Stimulated activated CD4-positive, alpha-beta T cell treated with anti-CD3 and anti-CD28 coated beads, Interleukin-2, amount 100 ng/mL, for 4 hours (primary cell): ENCODE measurements around the gene NR4A2.

Experiments used
- DNase-seq: peaks from one replicate; pipeline ENCODE4 v3.0.0-alpha.2; 2020; ENCODE audit warnings: low read depth

The NR4A2 gene

GRCh38 chr2:156340377-156340776 is 7.9 kb upstream of the NR4A2 start:
- DNase-seq: no peak

DNA sequence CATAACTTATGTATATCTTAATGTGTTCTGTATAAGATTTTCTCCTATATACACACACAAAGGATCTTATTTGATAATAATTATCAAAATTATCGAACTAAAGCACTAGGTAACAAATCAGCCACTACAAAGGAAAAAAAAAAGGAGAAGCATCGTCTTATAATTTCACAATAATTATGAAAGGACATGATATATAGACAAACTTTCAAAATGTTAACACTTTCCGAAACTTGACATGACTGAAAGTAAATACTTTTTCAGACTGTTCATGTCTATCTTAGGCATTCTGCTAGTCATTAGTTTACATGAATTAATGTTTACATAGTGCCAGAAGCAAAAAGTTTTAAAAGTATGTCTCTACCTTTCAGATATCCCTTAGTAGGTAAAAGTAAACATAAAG is 7.3 kb upstream of the NR4A2 start:
- no peak for DNase-seq

- no peak for DNase-seq
Measured at GRCh38 chr2:156339110-156339847, 6.8 kb upstream of the NR4A2 start.

DNA sequence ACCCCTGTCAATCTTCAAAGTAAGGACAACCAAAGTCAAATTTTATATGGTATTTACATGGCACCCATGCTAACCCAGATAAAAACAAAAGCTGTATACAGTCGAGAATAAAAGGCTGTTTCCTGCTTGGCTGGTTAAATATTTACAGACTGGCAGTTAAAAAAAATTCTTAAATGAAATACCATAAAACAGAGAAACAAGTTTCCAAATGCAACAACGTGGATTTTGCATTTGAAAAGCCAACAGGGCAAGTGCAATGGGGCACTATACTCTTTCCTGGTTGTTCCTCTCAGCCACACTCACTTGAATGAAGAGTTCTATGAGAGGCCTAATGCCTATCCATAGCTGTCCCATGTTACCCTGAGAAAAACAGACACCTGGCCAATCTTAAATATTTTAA is 6.1 kb upstream of the NR4A2 start:
- no peak for DNase-seq

- peak; percentile 91 for DNase-seq
Measured at GRCh38 chr2:156334496-156335478, 2.3 kb upstream of the NR4A2 start.

DNA sequence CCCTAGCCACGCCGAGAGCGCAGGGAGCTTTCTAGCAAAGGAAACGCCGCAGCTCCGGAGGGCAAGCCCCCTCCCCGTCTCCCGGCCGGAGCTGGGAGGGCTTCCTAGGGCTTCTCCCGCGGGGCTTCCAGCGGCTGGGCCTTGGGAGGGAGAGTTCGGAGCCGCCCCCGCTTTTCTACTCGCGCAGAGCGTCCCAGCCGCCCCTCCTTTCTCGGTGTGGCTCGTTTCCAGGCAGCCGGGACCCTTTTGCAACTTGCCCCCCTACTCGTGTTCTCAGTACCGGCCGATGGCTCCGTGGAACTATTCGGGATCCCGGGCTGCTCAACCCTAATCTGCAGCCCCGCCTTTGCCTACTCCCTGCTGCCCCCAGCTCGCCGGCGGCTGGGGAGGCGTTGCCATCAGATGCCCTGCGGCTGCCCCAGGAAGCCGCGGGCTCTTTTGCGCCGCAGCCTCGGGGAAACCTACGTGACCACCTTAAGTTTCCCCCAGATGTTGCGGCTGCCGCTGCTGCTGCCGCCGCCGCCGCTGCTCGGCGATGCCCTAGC is 1.5 kb upstream of the NR4A2 start:
- no peak for DNase-seq

DNA sequence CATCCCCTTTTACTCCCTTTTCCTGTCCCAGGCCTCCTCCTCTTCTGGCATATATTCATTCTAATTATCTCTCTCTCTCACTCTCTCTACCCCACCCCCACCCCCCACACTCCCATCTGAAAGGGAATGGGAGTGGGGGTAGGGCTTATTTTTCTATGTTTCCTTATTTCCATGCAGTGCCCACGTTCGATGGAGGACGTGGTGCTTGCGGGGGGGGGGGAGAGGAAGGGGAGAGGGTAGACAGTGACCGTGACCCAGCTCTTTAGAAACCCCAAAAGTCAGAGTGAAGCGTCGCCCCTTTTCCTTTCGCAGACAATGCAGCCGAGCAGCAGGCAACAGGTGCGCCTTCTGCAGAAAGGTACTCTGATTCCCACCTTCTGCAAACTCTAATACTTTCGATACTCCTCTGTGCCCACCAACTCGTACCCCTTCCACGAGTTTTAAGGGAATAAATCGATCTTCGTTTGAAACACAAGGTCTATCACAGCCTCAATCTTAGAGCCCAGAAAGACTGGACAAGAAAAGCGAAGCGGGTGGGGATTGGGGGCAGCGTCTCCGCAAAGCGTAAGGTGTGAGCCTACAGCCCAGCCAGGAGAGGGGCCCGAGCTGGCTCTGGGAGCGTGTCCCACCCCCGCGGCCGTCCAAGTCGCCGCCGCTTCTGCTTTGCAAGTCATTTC is 891 bp upstream of the NR4A2 start:
- no peak for DNase-seq

DNA sequence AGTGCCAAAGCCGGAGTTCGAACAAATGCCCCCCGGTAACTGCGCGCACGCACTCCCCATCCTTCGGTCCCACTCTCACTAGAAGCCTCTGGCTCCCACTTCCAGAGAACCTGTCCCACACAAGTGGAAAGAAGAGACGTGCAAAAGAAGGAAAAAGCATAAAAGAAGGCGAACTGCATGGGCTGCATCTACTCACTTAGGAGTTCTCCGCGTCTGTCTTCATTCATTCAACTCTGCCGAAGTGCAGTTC is 312 bp downstream of the NR4A2 start:
- no peak for DNase-seq

DNA sequence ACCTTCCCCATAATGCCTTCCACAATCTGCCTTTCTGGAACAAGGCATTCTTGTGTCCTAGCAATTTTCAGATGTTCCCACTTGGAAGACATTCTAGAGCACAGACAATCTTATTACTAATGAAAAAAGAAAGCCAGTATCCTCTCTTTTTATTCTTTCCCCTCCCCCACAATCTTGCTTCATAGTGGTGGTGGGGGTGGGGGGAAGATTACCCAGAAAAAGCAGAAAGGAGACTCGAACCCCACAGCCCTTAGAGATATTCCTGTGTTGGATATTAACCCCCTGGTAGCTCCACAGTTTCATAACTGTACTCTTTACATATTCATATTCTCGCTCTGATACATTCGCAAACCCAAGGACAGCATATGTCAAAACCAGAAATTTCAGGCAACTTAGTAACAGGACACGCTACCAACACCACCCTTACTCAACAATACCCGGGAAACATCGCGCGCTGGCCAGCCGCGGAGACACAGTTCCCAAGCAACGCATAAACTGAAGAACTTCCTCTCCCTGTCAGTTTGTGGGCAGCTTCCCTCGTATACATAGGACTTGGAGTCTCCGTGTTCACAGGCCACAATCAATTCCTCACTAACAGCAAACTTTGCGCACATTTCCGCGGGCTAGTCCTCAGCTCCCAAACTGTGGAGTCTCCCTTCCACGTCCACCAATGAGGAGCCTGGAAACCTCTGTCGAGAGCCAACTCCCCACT is 793 bp downstream of the NR4A2 start:
- DNase-seq: no peak

DNA sequence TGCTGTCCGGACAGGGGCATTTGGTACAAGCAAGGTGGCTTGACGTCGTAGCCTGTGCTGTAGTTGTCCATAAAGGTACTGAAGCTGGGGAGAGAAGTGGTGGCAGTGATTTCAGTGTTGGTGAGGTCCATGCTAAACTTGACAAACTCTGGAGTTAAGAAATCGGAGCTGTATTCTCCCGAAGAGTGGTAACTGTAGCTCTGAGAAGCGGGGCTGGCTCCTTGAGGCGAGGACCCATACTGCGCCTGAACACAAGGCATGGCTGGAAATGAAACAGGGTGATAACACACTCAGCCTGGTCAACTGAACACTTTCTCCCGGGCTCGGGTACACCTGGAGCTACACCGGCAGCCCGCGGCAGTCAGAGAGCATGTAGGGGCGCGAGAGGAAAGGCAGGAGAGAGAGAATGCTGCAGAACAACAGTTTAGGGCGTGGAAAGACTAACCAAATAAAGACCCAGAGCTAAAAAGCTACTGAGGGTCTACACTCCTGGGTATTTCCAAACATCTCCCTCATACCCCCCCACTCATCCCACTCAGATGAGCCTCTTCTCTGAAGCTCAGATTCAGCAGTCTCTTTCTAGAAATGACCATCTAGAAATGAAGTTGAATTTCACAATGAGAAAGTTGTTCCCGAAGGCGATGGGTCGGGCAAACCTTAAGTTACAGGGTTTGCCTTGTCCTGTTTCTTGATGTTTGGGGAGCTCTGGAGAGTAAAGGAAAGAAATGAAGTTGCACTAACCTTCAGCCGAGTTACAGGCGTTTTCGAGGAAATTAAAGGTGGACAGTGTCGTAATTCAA is 2.4 kb downstream of the NR4A2 start:
- no peak for DNase-seq

- DNase-seq: no peak
Measured at GRCh38 chr2:156329031-156329926, 3.2 kb downstream of the NR4A2 start.

DNA sequence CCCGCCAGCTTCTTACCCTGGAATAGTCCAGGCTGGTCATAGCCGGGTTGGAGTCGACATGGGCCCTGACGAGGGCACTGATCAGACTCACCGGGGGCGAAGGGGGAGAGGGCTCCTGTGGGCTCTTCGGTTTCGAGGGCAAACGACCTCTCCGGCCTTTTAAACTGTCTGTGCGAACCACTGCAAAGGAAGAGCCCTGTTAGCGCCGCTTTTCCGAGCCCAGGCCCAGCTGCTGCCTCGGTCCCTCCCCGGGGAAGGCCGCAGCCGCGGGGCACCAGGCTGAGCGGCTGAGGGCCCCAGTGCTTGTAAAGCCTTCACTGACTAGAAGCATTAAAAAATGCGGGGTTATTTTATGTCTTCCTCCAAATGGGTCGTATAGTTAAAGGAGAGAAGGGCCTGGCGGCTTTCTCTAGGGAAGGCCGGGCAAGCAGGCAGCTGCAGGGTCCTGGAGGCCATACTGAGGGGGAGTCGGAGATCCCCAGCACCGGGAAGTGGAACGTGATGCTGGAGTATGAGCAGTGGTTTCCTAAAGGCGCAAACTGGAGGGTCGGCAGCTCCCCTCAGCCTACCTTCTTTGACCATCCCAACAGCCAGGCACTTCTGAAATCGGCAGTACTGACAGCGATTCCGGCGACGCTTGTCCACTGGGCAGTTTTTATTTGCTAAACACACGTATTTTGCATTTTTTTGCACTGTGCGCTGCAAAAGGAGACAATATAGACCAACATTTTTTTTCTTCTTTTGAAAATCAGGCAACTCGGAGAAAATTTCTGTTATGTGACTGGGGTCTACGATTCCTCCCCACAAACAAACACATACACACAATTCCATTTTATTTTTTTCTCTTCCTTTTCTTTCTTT is 4.5 kb downstream of the NR4A2 start:
- DNase-seq: no peak

DNA sequence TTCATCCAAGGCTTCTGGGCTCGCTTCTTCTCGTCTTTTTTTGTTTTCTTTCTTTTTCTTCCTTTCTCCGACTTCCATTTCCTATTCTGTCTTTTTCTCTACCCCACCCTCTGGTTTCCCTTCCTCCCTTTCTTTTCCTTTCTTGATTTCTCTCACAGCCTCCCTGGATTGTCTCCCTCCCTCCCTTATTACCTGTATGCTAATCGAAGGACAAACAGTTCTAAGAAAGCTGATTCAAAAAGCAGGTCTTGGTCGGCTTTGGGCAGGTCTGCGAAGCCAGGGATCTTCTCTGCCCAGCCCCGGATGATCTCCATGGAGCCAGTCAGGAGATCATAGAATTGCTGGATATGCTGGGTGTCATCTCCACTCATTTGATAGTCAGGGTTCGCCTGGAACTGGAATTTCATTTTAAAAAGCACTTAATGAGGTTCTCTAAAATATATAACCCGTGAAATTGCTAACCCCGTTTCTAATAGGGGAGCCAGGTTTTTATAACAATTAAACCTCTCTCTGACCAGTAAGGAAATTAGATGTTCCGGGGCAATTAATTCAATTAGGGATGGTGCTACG is 5.9 kb downstream of the NR4A2 start:
- DNase-seq: no peak

DNA sequence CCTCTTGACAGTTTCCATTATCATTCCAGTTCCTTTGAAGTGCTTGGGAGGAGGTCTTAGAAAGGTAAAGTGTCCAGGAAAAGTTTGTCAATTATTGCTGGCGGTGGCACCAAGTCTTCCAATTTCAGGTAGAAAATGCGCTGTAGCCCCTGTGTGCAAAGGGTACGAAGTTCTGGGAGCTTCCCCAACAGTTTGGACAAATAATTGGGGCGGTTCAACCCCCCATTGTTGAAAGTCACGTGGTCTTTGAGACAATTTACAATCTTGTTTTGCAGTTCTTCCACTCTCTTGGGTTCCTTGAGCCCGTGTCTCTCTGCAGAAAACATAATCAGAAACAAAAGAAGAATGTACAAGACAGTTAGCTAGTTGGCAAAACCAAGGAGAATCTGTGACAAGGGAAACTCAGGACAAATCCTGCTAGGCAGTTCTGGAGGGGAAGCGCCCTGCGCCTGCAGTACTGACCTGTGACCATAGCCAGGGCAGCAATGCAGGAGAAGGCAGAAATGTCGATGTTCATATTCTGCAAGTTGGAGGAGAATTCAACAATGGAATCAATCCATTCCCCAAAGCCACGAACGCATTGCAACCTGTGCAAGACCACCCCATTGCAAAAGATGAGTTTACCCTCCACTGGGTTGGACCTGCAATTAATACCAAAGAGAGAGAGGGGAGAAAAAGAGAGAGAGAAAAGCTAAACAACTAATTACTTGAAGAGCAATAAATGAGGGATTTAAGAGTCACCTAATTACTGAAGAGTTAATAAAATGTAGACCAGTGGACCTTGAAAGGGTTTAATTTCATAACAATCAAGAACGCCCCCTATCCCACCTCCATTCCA is 6.6 kb downstream of the NR4A2 start:
- DNase-seq: no peak

DNA sequence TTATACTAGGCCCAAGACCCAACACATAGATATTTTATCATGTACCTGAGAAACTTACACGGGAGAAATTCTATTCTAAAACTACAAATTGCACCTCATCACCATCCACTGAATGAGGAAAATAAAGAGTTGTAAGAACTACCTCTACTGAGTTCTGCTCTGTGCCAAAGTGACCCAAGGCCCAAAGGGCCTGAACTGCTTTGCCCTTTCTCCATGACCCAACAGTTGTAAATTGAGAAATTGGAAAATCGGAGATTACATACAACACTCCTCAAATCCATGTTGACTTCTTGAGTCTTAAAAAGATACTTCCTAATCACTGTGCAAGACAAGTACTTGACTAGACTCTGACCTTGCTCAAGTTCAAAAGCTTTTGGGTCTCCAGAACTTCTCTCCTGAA is 8.8 kb downstream of the NR4A2 start:
- no peak for DNase-seq

- DNase-seq: no peak
Measured at GRCh38 chr2:156322686-156323231, 9.8 kb downstream of the NR4A2 start.

- no peak for DNase-seq
Measured at GRCh38 chr2:156322051-156322685, 10.4 kb downstream of the NR4A2 start.
